Neutrophil (primary cell): Measurements from ENCODE around the gene PCDHGA1.
"Not testable (repeated sequence)": the region's sequence is repeated elsewhere in the genome, so short reads cannot be mapped to it uniquely, and the experiment has no call there.

Source experiments
- H3K27ac ChIP-seq: fragments of 200-600 bp; sonication (generic); 2 replicates; pipeline ENCODE4 v1.5.1; 2016; ENCODE audit warnings: mild to moderate bottlenecking, moderate library complexity
- H3K27me3 ChIP-seq: fragments of 200-600 bp; sonication (generic); 2 replicates; pipeline ENCODE4 v1.6.0; 2016; ENCODE audit warnings: mild to moderate bottlenecking
- H3K36me3 ChIP-seq: fragments of 200-600 bp; sonication (generic); 2 replicates; pipeline ENCODE4 v1.5.1; 2017
- H3K4me1 ChIP-seq, 2 experiments: fragments of 200-600 bp in 1 of 2; sonication (generic) in 1 of 2; 1 replicate in 1 of 2; 2 replicates in 1 of 2; pipeline versions ENCODE4 v1.5.1 to v1.6.1; 2013 to 2016; ENCODE audit warnings: low read depth in 1 of 2, low read length in 1 of 2, mild to moderate bottlenecking in 1 of 2, moderate library complexity in 1 of 2; ENCODE audit not compliant: control insufficient read depth in 1 of 2, insufficient read depth in 1 of 2
- H3K4me3 ChIP-seq, 2 experiments: fragments of 200-600 bp in 1 of 2; sonication (generic) in 1 of 2; 1 replicate in 1 of 2; 2 replicates in 1 of 2; pipeline ENCODE4 v1.5.1; 2013 to 2016; ENCODE audit warnings: low read depth in 1 of 2, low read length in 1 of 2, mild to moderate bottlenecking in 1 of 2, moderate library complexity in 1 of 2
- H3K9me3 ChIP-seq: fragments of 200-600 bp; sonication (generic); 2 replicates; pipeline ENCODE4 v1.5.1; 2016
- TF ChIP-seq, protein P1 (sequence below): fragments of 200-600 bp; sonication (generic); IDR thresholded peaks from 2 replicates; pipeline ENCODE4 v1.5.1; 2016; ENCODE audit warnings: antibody characterized with exemption

PCDHGA1 gene

DNA sequence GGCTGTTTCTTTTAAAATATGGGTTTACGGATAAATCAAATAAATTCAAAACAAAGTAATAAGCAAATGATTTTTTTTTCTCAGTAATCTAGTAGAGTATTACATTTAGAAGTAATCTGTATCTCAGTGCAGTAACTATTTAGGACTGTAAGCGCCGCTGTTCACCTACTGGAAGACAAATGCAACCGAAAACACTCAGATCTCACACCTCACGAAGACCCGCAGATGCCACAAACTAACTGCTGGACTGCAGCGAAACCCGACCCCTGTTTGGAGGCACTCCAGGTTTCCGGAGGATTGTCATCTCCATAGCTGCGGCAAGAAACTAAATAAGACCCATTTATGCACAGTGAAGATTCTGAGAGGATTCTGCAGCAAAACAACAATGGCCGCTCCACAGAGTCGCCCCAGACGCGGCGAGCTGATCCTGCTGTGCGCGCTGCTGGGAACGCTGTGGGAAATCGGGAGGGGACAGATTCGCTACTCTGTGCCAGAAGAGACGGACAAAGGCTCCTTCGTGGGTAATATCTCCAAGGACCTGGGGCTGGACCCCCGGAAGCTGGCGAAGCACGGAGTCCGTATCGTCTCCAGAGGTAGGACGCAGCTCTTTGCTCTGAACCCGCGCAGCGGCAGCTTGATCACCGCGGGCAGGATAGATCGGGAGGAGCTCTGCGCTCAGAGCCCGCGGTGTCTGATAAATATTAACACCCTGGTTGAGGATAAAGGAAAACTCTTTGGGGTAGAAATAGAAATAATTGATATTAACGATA lies 62.3 kb downstream of the PCDHGA1 start, which contains the start of gene PCDHGA8:
Gene PCDHGA8, plus strand, starts transcription at position 205 of the 770 bp plus-strand sequence. Its CDS starts 181 bp downstream, at position 386.
- Histone ChIP-seq H3K4me3 (no peak within 1 kb of the TSS), H3K4me1 (no peaks in the 10 kb centered on the region), H3K27ac (no peak within 1 kb of the TSS), H3K9me3 (peaks cover 26% of the 10 kb centered on the region), H3K36me3 (no peaks in the 10 kb centered on the region), H3K27me3 (peaks cover 98% of the 10 kb centered on the region)
- TF ChIP-seq, protein P1, sequence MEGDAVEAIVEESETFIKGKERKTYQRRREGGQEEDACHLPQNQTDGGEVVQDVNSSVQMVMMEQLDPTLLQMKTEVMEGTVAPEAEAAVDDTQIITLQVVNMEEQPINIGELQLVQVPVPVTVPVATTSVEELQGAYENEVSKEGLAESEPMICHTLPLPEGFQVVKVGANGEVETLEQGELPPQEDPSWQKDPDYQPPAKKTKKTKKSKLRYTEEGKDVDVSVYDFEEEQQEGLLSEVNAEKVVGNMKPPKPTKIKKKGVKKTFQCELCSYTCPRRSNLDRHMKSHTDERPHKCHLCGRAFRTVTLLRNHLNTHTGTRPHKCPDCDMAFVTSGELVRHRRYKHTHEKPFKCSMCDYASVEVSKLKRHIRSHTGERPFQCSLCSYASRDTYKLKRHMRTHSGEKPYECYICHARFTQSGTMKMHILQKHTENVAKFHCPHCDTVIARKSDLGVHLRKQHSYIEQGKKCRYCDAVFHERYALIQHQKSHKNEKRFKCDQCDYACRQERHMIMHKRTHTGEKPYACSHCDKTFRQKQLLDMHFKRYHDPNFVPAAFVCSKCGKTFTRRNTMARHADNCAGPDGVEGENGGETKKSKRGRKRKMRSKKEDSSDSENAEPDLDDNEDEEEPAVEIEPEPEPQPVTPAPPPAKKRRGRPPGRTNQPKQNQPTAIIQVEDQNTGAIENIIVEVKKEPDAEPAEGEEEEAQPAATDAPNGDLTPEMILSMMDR = no peak

DNA sequence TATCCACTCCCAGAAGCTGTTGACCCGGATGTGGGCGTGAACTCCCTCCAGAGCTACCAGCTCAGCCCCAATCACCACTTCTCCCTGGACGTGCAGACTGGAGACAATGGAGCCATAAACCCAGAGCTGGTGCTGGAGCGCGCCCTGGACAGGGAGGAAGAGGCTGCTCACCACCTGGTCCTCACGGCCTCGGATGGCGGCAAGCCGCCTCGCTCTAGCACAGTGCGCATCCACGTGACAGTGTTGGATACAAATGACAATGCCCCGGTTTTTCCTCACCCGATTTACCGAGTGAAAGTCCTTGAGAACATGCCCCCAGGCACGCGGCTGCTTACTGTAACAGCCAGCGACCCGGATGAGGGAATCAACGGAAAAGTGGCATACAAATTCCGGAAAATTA lies 63.0 kb downstream of the PCDHGA1 start:
- Histone ChIP-seq H3K27me3 (peaks cover 98% of the 10 kb centered on the region), H3K27ac (no peak overlapping the region), H3K9me3 (peaks cover 26% of the 10 kb centered on the region), H3K36me3 (no peaks in the 10 kb centered on the region), H3K4me1 (no peaks in the 10 kb centered on the region), H3K4me3 (no peak overlapping the region)
- TF ChIP-seq, protein P1 = no peak

DNA sequence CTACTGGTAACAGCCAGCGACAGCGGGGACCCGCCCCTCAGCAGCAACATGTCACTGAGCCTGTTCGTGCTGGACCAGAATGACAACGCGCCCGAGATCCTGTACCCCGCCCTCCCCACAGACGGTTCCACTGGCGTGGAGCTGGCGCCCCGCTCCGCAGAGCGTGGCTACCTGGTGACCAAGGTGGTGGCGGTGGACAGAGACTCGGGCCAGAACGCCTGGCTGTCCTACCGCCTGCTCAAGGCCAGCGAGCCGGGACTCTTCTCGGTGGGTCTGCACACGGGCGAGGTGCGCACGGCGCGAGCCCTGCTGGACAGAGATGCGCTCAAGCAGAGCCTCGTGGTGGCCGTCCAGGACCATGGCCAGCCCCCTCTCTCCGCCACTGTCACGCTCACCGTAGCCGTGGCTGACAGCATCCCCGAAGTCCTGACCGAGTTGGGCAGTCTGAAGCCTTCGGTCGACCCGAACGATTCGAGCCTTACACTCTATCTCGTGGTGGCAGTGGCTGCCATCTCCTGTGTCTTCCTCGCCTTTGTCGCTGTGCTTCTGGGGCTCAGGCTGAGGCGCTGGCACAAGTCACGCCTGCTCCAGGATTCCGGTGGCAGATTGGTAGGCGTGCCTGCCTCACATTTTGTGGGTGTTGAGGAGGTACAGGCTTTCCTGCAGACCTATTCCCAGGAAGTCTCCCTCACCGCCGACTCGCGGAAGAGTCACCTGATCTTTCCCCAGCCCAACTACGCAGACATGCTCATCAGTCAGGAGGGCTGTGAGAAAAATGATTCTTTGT lies 64.3 kb downstream of the PCDHGA1 start:
- Histone ChIP-seq H3K27me3 (peaks cover 98% of the 10 kb centered on the region), H3K9me3 (peaks cover 26% of the 10 kb centered on the region)
- not testable (repeated sequence) for H3K4me3 ChIP-seq, H3K27ac ChIP-seq, H3K36me3 ChIP-seq, H3K4me1 ChIP-seq

DNA sequence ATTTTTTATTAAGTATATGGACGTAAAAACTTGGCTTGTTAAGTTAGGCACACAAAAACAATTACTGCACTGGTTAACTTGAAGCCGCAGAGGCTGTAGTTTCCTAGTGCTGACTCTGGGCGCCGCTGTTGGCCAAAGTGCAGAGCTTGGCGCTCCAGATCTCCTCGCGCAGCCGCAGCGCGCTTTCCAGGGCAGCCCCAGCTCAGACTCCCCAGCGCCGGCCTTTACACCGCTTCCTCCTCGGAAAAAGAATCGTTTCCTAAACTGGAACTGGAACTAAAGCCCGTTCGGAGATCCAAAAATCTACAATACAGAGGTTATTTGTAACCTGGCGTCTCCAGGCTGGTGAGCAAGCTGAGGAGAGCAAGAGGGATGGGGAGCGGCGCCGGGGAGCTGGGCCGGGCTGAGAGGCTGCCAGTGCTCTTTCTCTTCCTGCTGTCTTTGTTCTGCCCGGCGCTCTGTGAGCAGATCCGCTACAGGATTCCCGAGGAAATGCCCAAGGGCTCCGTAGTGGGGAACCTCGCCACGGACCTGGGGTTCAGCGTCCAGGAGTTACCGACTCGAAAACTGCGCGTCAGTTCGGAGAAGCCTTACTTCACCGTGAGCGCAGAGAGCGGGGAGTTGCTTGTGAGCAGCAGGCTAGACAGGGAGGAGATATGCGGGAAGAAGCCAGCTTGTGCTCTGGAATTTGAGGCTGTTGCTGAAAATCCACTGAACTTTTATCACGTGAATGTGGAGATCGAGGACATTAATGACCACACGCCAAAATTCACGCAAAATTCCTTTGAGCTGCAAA lies 67.6 kb downstream of the PCDHGA1 start, which contains the start of gene PCDHGB5:
Gene PCDHGB5, plus strand, starts transcription at position 192 of the 796 bp plus-strand sequence. Its CDS starts 181 bp downstream, at position 373.
- Histone ChIP-seq H3K9me3 (peaks cover 24% of the 10 kb centered on the region), H3K27me3 (peaks cover 98% of the 10 kb centered on the region)
- not testable (repeated sequence) for H3K4me3 ChIP-seq, H3K4me1 ChIP-seq, H3K36me3 ChIP-seq, H3K27ac ChIP-seq

DNA sequence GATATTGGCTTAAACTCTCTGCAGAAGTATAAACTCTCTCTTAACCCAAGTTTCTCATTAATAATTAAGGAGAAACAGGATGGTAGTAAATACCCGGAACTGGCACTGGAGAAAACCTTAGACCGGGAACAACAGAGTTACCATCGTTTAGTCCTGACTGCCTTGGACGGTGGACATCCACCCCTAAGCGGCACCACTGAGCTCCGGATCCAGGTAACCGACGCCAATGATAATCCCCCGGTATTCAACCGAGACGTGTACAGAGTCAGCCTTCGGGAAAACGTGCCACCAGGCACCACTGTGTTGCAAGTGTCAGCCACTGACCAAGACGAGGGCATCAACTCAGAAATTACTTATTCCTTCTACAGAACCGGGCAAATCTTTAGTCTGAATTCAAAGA lies 68.3 kb downstream of the PCDHGA1 start:
- no peaks in the 10 kb centered on the region for H3K4me1 ChIP-seq
- no peaks in the 10 kb centered on the region for H3K36me3 ChIP-seq
- H3K4me3 ChIP-seq = no peak overlapping the region
- TF ChIP-seq, protein P1 = no peak
- H3K27ac ChIP-seq = no peak overlapping the region
- peaks cover 21% of the 10 kb centered on the region for H3K9me3 ChIP-seq
- H3K27me3 ChIP-seq = peaks cover 98% of the 10 kb centered on the region

DNA sequence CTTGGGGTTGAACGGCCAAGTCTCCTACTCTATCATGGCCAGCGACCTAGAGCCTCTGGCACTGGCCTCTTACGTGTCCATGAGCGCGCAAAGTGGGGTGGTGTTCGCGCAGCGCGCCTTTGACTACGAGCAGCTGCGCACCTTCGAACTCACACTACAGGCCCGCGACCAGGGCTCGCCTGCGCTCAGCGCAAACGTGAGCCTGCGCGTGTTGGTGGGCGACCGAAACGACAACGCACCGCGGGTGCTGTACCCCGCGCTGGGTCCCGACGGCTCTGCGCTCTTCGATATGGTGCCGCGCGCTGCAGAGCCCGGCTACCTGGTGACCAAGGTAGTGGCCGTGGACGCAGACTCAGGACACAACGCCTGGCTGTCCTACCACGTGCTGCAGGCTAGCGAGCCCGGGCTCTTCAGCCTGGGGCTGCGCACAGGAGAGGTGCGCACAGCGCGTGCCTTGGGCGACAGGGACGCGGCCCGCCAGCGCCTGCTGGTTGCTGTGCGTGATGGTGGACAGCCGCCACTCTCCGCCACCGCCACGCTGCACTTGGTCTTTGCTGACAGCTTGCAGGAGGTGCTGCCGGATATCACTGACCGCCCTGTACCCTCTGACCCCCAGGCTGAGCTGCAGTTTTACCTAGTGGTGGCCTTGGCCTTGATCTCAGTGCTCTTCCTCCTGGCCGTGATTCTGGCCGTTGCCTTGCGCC lies 69.4 kb downstream of the PCDHGA1 start:
- TF ChIP-seq, protein P1 = no peak
- Histone ChIP-seq H3K36me3 (no peaks in the 10 kb centered on the region), H3K27ac (no peak overlapping the region), H3K9me3 (peaks cover 15% of the 10 kb centered on the region), H3K27me3 (peaks cover 98% of the 10 kb centered on the region), H3K4me1 (no peaks in the 10 kb centered on the region), H3K4me3 (no peak overlapping the region)
